Stimulated activated CD8-positive, alpha-beta memory T cell treated with anti-CD3 and anti-CD28 coated beads, Interleukin-4, amount 100 ng/mL, for 48 hours (primary cell): ENCODE measurements around the gene FGD6.
A peak's percentile ranks its signal among the peaks of the same experiment; 100 is the strongest.
"Not testable (repeated sequence)": the region's sequence is repeated elsewhere in the genome, so short reads cannot be mapped to it uniquely, and the experiment has no call there.

Experiments used
- DNase-seq: peaks from one replicate; pipeline ENCODE4 v3.0.0-alpha.2; 2020

Gene FGD6

GRCh38 chr12:95217377-95218149, at the start of gene FGD6, which contains the start of gene VEZT:
FGD6 (minus strand) TSS chr12:95217467; CDS start chr12:95217240, 227 bp downstream.
VEZT (plus strand) TSS chr12:95217807; CDS start chr12:95217851, 44 bp downstream.
- DNase-seq: peak; percentile 96

- no peak for DNase-seq
These were observed 49.0 kb upstream of the FGD6 start for GRCh38 chr12:95266254-95266653.

GRCh38 chr12:95265765-95266164, 48.5 kb upstream of the FGD6 start:
- no peak for DNase-seq

GRCh38 chr12:95262808-95263207, 45.5 kb upstream of the FGD6 start:
- DNase-seq: no peak

- DNase-seq: no peak
These were observed 43.8 kb upstream of the FGD6 start for GRCh38 chr12:95261109-95261508.

- no peak for DNase-seq
These were observed 42.1 kb upstream of the FGD6 start for GRCh38 chr12:95259368-95259767.

GRCh38 chr12:95258803-95259202, 41.5 kb upstream of the FGD6 start:
- no peak for DNase-seq

GRCh38 chr12:95258151-95258550, 40.9 kb upstream of the FGD6 start:
- no peak for DNase-seq

GRCh38 chr12:95257541-95257940, 40.3 kb upstream of the FGD6 start:
- DNase-seq: no peak

- no peak for DNase-seq
These were observed 36.1 kb upstream of the FGD6 start for GRCh38 chr12:95253386-95253785.

- no peak for DNase-seq
These were observed 31.5 kb upstream of the FGD6 start for GRCh38 chr12:95248604-95249360.

- no peak for DNase-seq
These were observed 30.8 kb upstream of the FGD6 start for GRCh38 chr12:95248095-95248494.

GRCh38 chr12:95244350-95244749, 27.1 kb upstream of the FGD6 start:
- no peak for DNase-seq

GRCh38 chr12:95243497-95244183, 26.4 kb upstream of the FGD6 start:
- DNase-seq: no peak

- no peak for DNase-seq
These were observed 24.7 kb upstream of the FGD6 start for GRCh38 chr12:95241761-95242506.

GRCh38 chr12:95241138-95241537, 23.9 kb upstream of the FGD6 start:
- DNase-seq: not testable (repeated sequence)

GRCh38 chr12:95240556-95240955, 23.3 kb upstream of the FGD6 start:
- no peak for DNase-seq

GRCh38 chr12:95239835-95240234, 22.6 kb upstream of the FGD6 start:
- not testable (repeated sequence) for DNase-seq

- no peak for DNase-seq
These were observed 21.9 kb upstream of the FGD6 start for GRCh38 chr12:95239216-95239615.

GRCh38 chr12:95238150-95238549, 20.9 kb upstream of the FGD6 start:
- DNase-seq: no peak

- DNase-seq: no peak
These were observed 20.0 kb upstream of the FGD6 start for GRCh38 chr12:95237315-95237714.

- DNase-seq: not testable (repeated sequence)
These were observed 18.4 kb upstream of the FGD6 start for GRCh38 chr12:95235621-95236020.

- DNase-seq: not testable (repeated sequence)
These were observed 16.9 kb upstream of the FGD6 start for GRCh38 chr12:95234187-95234586.
